GM18520 (cell line): Measurements from ENCODE around the gene BAAT.
"Not testable (repeated sequence)": the region's sequence is repeated elsewhere in the genome, so short reads cannot be mapped to it uniquely, and the experiment has no call there.

ENCODE experiments used
- ATAC-seq: cut with Tn5 transposase; IDR thresholded peaks from one replicate; pipeline ENCODE4 v1.9.1; 2021; ENCODE audit not compliant: unreplicated experiment

Gene BAAT

GRCh38 chr9:101384873-101385536 is at the start of gene BAAT:
TSS of gene BAAT (minus strand) at chr9:101385006. CDS start at chr9:101371404, 13,602 bp downstream.
- not testable (repeated sequence) for ATAC-seq

DNA sequence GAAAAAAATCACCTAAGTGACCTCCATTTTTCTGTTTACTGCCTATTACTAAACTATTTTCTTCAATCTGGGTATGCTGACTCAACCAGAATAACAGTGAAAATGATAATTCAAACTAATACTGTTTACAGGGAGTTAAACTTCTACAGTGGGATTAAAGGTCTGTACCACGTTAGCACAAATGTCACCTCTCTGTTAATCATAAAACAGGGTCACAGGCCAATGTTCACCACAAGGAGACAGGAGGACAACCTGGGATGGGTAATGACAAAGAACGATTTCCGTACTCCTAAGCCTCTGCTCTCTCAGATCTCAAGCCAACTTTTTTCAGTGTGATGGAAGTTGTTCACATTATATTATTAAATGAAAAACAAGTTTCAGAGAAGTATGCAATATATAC is 48.4 kb upstream of the BAAT start:
- ATAC-seq, result no peak

- ATAC-seq, result no peak
Observed at GRCh38 chr9:101432740-101433139, 47.9 kb upstream of the BAAT start.

- ATAC-seq, result no peak
Observed at GRCh38 chr9:101432171-101432570, 47.4 kb upstream of the BAAT start.

GRCh38 chr9:101429736-101430135 is 44.9 kb upstream of the BAAT start:
- ATAC-seq, result no peak

- no peak for ATAC-seq
Observed at GRCh38 chr9:101428909-101429308, 44.1 kb upstream of the BAAT start.

- ATAC-seq, result peak; percentile 73
Observed at GRCh38 chr9:101427957-101428655, 43.3 kb upstream of the BAAT start.

DNA sequence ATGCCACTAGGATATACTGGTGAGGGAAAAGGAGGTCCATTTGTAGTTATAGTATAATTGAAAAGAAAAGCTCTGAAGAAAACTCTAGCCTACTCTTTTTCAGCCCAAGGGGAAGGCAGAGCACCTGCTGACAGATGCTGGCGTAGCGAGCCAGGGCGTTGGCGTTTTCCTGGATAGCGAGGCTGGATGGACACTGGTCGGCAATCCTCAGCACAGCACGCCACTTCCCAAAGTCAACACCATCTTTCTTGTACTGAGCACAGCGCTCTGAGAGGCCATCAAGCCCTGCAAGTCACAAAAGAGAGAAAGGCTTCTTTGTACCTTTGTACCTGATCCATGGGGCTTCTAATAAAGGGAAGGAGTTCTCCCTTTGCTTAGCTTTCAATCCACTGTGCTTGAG is 42.6 kb upstream of the BAAT start:
- ATAC-seq, result no peak

- no peak for ATAC-seq
Observed at GRCh38 chr9:101421653-101422065, 36.9 kb upstream of the BAAT start.

- no peak for ATAC-seq
Observed at GRCh38 chr9:101419863-101420262, 35.1 kb upstream of the BAAT start.

- no peak for ATAC-seq
Observed at GRCh38 chr9:101418518-101419430, 34.0 kb upstream of the BAAT start.

DNA sequence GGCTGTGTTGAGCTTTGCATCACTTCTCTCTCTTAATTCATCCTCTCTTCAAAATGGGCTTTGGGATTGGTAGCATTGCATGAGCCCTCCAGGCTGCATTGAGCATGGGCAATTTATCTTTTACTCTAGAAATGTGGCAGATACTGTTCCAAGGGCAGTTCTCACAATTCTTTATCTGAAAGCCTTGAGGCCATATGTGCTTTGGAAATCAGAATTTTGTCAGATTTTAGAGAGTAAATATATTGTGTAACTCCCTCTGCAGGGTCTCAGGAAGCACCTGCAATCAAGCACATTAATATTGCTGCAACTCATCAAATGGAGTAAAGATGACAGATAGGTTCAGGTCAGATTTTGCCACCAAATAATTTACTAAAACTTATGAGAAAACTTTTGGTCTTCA is 33.2 kb upstream of the BAAT start:
- no peak for ATAC-seq

DNA sequence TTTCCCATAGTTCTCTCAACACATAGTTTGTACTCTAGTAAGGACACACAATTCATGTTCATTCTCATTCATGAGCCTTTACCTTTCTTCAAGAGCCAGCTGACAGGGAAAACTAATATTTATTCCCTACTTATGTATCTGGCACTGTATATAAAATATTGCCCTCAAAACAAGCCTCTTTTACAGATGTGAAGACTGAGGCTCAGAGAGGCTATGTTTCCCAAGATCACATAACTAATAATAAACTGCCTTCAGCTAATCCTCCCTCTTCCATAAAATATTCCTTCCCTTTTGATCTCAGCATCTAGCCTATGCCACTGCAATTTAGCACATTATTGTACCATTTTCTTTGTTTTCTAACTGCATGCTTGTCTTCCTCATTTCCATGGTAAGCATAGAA is 32.6 kb upstream of the BAAT start:
- ATAC-seq, result no peak

DNA sequence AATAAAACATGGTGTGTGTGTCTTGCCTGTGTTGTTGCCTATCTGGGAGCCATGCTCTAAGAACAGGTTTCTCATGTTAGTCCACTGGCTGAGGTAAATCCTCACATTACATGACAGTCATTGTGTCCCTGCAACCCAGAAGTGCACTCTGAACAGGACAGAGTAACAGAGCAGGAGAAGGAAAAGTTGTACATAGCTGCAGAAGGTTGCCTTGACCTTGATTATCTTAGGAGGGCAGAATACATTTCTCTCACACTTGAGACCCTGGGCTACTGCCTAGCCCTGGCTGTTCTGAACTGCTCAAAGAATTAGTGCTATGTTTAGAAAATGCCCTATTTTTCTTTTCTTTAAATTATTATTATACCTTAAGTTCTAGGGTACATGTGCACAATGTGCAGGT is 30.8 kb upstream of the BAAT start:
- no peak for ATAC-seq

GRCh38 chr9:101414839-101415238 is 30.0 kb upstream of the BAAT start:
- ATAC-seq, result no peak

- ATAC-seq, result no peak
Observed at GRCh38 chr9:101409079-101409477, 24.3 kb upstream of the BAAT start.

DNA sequence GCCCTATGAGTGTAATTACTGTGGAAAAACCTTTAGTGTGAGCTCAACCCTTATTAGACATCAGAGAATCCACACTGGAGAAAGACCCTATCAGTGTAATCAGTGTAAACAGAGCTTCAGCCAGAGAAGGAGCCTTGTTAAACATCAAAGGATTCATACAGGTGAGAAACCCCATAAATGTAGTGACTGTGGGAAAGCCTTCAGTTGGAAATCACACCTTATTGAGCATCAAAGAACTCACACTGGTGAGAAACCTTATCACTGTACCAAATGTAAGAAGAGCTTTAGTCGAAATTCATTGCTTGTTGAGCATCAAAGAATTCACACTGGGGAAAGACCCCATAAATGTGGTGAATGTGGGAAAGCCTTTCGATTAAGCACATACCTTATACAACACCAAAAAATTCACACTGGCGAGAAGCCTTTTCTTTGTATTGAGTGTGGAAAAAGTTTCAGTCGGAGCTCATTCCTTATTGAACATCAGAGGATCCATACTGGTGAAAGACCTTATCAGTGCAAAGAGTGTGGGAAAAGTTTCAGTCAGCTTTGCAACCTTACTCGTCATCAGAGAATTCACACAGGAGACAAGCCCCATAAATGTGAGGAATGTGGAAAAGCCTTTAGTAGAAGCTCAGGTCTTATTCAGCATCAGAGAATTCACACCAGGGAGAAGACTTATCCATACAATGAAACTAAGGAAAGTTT is 23.7 kb upstream of the BAAT start:
- no peak for ATAC-seq

DNA sequence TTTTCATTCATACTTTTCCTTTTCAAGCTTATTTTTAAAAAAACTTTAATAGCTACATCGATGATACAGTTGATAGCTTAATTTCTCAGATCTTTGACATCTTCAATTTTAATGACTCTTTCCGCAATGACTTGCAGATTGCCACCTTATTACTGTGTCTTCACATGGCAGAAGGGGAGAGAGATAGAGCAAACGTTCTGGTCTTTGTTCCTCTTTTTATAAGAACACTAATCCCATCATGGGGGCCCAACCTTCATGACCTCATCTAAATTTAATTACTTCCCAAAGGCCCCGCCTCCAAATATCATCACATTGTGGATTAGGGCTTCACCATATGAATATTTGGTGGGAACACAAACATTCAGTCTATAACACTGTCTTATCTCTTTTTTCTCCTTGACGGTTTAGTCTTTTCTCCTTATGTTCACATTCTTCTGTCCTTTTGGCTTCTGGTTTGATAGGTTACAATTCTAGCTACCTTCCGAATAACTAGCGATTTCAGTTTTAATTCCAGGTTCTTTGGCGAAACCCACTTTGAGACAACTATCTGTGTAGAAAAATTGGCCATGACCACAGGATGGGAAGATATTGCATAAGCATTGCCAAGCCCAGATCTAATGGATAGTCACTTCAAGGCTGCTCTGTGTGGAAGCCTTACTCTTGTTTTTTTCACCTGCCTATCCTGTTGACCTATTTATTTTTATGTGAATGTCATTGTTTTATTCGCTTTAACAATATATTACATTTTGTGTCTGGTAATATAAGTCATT is 18.9 kb upstream of the BAAT start:
- ATAC-seq, result no peak

- no peak for ATAC-seq
Observed at GRCh38 chr9:101400120-101400519, 15.3 kb upstream of the BAAT start.

DNA sequence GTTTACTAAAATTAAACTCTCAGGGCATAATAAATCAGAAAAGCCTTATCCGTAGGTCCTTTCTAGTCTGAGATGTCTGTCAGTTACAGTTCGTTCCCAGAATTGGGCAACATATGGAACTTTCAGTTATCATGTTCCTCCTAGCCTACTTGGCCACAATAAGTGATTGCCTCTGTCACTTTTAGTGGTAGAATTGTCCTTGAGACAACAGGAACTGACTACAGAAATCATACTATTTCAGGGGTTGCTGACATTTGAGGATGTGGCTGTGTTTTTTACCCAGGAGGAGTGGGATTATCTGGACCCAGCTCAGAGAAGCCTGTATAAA is 14.8 kb upstream of the BAAT start:
- ATAC-seq, result no peak
